Right cardiac atrium (tissue), 5 donors: ENCODE results near the gene FBXO22. TPM values are rescaled to one million over a fixed set of nuclear protein-coding genes. Genes with fewer than 3 reads are reported as not detected.
"Not testable (repeated sequence)": the region's sequence is repeated elsewhere in the genome, so short reads cannot be mapped to it uniquely, and the experiment has no call there.

ENCODE experiments used
- ATAC-seq, 2 donors: fragments of 200-7000 bp; cut with Tn5 transposase; one replicate each; pipeline versions ENCODE4 v1.8.0 to v1.9.1; 2020; ENCODE audit warnings: moderate library complexity in 2 of 2, mild to moderate bottlenecking in 1 of 2
- DNase-seq, 3 donors: peaks; one replicate each; pipeline ENCODE4 v3.0.0-alpha.2; 2020
- H3K27ac ChIP-seq: one replicate; pipeline ENCODE4 v1.5.1; 2013; ENCODE audit warnings: mild to moderate bottlenecking, low read length, control low read depth, moderate library complexity
- H3K27me3 ChIP-seq: one replicate; pipeline ENCODE4 v1.6.1; 2013; ENCODE audit not compliant: control insufficient read depth, insufficient read depth
- H3K4me1 ChIP-seq: one replicate; pipeline ENCODE4 v1.6.1; 2013; ENCODE audit warnings: low read length; ENCODE audit not compliant: control insufficient read depth, insufficient read depth
- H3K4me3 ChIP-seq: one replicate; pipeline ENCODE4 v1.5.1; 2013; ENCODE audit warnings: low read length, control low read depth
- H3K9me3 ChIP-seq: one replicate; pipeline ENCODE4 v1.6.1; 2013; ENCODE audit warnings: low read length; ENCODE audit not compliant: control insufficient read depth
- WGBS: extraction: QIAGEN DNeasy Blood & Tissue Kit; methylation state at CpG from one replicate; pipeline ENCODE4 v1.1.7; 2013; 5-methylcytosine and 5-hydroxymethylcytosine counted together
- intact Hi-C, 4 donors: fragments of 100-400 bp; cut with DNase I; formaldehyde crosslinking; loops; one replicate each; pipeline versions ENCODE4 v1.11.0 to v1.14.0; 2022 to 2023
- polyA plus RNA-seq: library from polyadenylated mRNA; stranded (reverse); fragments of 200-250 nt; gene quantifications from one replicate; pipeline ENCODE4 v1.2.3, GENCODE V29; 2013
- total RNA-seq, 4 donors: library from RNA; stranded (reverse); fragmentation: NEBNext Ultra II Directional; extraction: Animal tissue kit (Norgen Biotek cat#: 25700); gene quantifications; one replicate each; pipeline ENCODE4 v1.2.1, GENCODE V29; 2021
- donor health status: healthy with polysubstance abuse.
- donor health status: DM: no; HTN: yes; CAD: no.
- donor health status: DM: no; HTN: no; CAD: no.
- donor health status: DM: no; HTN: yes; CAD: no; lungs with severe emphysema.
- donor health status: DM: yes; HTN: yes; CAD: no.

The FBXO22 gene
- total and polyA plus RNA-seq, 5 donors = 13.0 to 22.8 (median 19.3) TPM

GRCh38 chr15:75942464-75942863 lies 38.8 kb downstream of the FBXO22 start:
- ATAC-seq = no peak
- H3K4me1 ChIP-seq = no peaks in the 10 kb centered on the region
- intact Hi-C loops = no loop called here
- H3K9me3 ChIP-seq = no peaks in the 10 kb centered on the region
- H3K27me3 ChIP-seq = no peaks in the 10 kb centered on the region
- no peak for DNase-seq
- no peak overlapping the region for H3K27ac ChIP-seq
- no peak overlapping the region for H3K4me3 ChIP-seq
- WGBS = 62% methylated on average over 3 of the region's 3 CpGs

- no peaks in the 10 kb centered on the region for H3K4me1 ChIP-seq
- ATAC-seq (no peak), DNase-seq (no peak)
- intact Hi-C loops = no loop called here
- no peaks in the 10 kb centered on the region for H3K27me3 ChIP-seq
- H3K27ac ChIP-seq = no peak overlapping the region
- H3K9me3 ChIP-seq = no peaks in the 10 kb centered on the region
- no peak overlapping the region for H3K4me3 ChIP-seq
- 72% methylated on average over 5 of the region's 5 CpGs for WGBS
Observed at GRCh38 chr15:75943246-75943645, 39.6 kb downstream of the FBXO22 start.

DNA sequence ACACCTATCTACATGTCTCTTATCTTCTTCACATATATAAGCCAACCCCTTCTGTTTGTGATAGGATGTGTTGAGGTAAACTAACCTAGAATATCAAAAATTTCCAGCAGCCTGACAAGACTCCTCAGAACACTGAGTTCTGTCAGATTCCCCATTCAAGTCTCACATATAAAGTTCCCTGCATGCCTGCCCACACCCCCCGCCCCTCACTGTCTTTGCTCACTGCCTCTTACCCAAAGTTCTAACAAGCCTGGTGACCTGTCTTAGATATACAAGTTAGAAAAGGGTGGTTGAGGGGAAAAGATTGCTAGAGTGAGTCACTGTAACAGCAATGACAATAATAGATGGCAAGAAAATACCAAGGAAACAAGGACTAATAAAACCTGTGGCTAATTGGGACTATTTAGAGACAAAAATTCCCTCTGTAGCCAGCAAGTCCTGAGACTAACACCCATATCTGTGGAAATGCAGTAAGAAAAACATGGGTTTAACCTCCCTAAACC lies 40.1 kb downstream of the FBXO22 start:
- Histone ChIP-seq H3K4me1 (no peaks in the 10 kb centered on the region), H3K9me3 (no peaks in the 10 kb centered on the region), H3K27ac (no peak overlapping the region), H3K27me3 (no peaks in the 10 kb centered on the region), H3K4me3 (no peak overlapping the region)
- ATAC-seq (no peak), DNase-seq (no peak)
- intact Hi-C loops = no loop called here
- WGBS = 59% methylated on average over 1 of the region's 1 CpG

DNA sequence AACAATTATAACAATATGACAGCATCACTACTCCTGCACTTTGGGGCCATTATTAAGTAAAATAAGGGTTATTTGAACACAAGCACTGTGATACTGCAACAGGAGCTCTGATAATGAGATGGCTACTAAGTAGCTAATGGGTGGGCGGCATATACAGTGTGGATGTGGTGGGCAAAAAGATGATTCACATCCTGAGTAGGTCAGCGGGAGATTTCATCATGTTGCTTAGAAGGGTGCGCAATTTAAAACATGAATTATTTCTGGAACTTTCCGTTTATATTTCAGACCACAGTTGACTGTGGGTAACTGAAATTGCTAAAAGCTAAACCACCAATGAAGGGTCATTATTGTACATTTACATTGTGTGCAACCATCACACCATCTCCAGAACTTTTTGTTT lies 42.3 kb downstream of the FBXO22 start:
- DNase-seq = no peak
- WGBS = 70% methylated on average over 4 of the region's 4 CpGs
- Histone ChIP-seq H3K4me3 (no peak overlapping the region), H3K27ac (no peak overlapping the region), H3K9me3 (no peaks in the 10 kb centered on the region), H3K4me1 (no peaks in the 10 kb centered on the region), H3K27me3 (no peaks in the 10 kb centered on the region)
- ATAC-seq = no peak
- intact Hi-C loops = no loop called here

GRCh38 chr15:75947092-75947491 lies 43.4 kb downstream of the FBXO22 start:
- intact Hi-C loops = no loop called here
- H3K4me3 ChIP-seq = no peak overlapping the region
- ATAC-seq (no peak), DNase-seq (no peak)
- H3K27me3 ChIP-seq = no peaks in the 10 kb centered on the region
- H3K9me3 ChIP-seq = no peaks in the 10 kb centered on the region
- 34% methylated on average over 1 of the region's 1 CpG for WGBS
- H3K27ac ChIP-seq = no peak overlapping the region
- no peaks in the 10 kb centered on the region for H3K4me1 ChIP-seq

DNA sequence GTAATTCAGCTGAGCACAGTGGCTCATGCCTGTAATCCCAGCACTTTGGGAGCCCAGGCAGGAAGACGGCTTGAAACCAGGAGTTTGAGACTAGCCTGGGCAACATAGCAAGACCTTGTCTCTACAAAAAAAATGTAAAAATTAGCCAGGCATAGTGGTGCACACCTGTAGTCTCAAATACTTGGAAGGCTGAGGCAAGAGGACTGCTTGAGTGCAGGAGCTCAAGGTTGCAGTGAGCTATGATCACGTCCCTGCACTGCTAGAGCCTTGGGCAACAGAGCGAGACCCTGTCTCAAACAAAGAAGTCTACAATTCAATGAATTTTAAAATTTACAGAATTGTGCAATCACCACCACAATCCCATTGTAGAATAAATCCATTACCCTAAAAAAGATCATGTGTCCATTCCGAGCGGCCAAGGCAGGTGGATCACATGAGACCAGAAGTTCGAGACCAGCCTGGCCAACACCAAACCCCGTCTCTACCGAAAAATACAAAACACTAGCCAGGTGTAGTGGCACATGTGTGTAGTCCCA lies 45.2 kb downstream of the FBXO22 start:
- H3K27ac ChIP-seq = no peak overlapping the region
- no peak overlapping the region for H3K4me3 ChIP-seq
- intact Hi-C loops = no loop called here
- no peaks in the 10 kb centered on the region for H3K4me1 ChIP-seq
- no peak for DNase-seq
- ATAC-seq = no peak
- no peaks in the 10 kb centered on the region for H3K9me3 ChIP-seq
- no peaks in the 10 kb centered on the region for H3K27me3 ChIP-seq
- WGBS = 83% methylated on average over 8 of the region's 8 CpGs

DNA sequence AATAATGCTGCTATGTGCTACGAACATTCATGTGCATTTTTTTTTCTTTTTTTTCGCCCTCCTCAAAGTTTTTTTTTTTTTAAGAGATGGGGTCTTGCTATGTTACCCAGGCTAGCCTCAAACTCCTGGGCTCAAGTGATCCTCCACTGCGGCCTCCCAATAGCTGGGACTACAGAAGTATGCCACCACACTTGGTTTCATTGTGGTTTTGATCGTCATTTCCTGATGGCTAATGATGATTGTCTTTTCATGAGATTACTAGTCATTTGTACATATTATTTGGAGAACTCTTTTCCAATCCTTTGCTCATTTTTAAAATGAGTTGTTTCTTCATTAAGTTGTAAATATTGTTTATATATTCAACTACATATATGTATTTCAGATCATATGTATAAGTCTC lies 48.8 kb downstream of the FBXO22 start:
- WGBS = 84% methylated on average over 4 of the region's 4 CpGs
- intact Hi-C loops = no loop called here
- Histone ChIP-seq H3K27ac (no peak overlapping the region), H3K4me3 (no peak overlapping the region), H3K27me3 (no peaks in the 10 kb centered on the region), H3K4me1 (no peaks in the 10 kb centered on the region), H3K9me3 (no peaks in the 10 kb centered on the region)
- no peak for ATAC-seq
- no peak for DNase-seq

- no peaks in the 10 kb centered on the region for H3K27me3 ChIP-seq
- no peaks in the 10 kb centered on the region for H3K4me1 ChIP-seq
- H3K4me3 ChIP-seq = no peak overlapping the region
- H3K9me3 ChIP-seq = no peaks in the 10 kb centered on the region
- H3K27ac ChIP-seq = no peak overlapping the region
- ATAC-seq (no peak), DNase-seq (no peak)
- intact Hi-C loops = no loop called here
- 51% methylated on average over 1 of the region's 1 CpG for WGBS
Observed at GRCh38 chr15:75955720-75956119, 52.0 kb downstream of the FBXO22 start.

- H3K27ac ChIP-seq = no peak overlapping the region
- no peak overlapping the region for H3K4me3 ChIP-seq
- no peaks in the 10 kb centered on the region for H3K4me1 ChIP-seq
- intact Hi-C loops = no loop called here
- DNase-seq = no peak
- ATAC-seq = no peak
- no peaks in the 10 kb centered on the region for H3K9me3 ChIP-seq
- H3K27me3 ChIP-seq = no peaks in the 10 kb centered on the region
- 96% methylated on average over 1 of the region's 1 CpG for WGBS
Observed at GRCh38 chr15:75961331-75961730, 57.7 kb downstream of the FBXO22 start.

GRCh38 chr15:75966073-75966472 lies 62.4 kb downstream of the FBXO22 start:
- no peaks in the 10 kb centered on the region for H3K9me3 ChIP-seq
- no peaks in the 10 kb centered on the region for H3K27me3 ChIP-seq
- intact Hi-C loops = no loop called here
- no peak overlapping the region for H3K27ac ChIP-seq
- no peaks in the 10 kb centered on the region for H3K4me1 ChIP-seq
- H3K4me3 ChIP-seq = no peak overlapping the region
- 58% methylated on average over 2 of the region's 2 CpGs for WGBS
- no peak for DNase-seq
- ATAC-seq = no peak

- H3K4me3 ChIP-seq, intact Hi-C loops, H3K27me3 ChIP-seq, H3K9me3 ChIP-seq, DNase-seq, H3K4me1 ChIP-seq, H3K27ac ChIP-seq, ATAC-seq: not testable (repeated sequence)
- 85% methylated on average over 3 of the region's 3 CpGs for WGBS
Observed at GRCh38 chr15:75976766-75977165, 73.1 kb downstream of the FBXO22 start.
